ENCODE data around the gene SLC38A10. TPM values are rescaled to one million over a fixed set of nuclear protein-coding genes. Genes with fewer than 3 reads are reported as not detected.

SLC38A10 gene
- polyA plus RNA-seq, 3 donors: 40.7 to 115 (median 80.2) TPM

DNA sequence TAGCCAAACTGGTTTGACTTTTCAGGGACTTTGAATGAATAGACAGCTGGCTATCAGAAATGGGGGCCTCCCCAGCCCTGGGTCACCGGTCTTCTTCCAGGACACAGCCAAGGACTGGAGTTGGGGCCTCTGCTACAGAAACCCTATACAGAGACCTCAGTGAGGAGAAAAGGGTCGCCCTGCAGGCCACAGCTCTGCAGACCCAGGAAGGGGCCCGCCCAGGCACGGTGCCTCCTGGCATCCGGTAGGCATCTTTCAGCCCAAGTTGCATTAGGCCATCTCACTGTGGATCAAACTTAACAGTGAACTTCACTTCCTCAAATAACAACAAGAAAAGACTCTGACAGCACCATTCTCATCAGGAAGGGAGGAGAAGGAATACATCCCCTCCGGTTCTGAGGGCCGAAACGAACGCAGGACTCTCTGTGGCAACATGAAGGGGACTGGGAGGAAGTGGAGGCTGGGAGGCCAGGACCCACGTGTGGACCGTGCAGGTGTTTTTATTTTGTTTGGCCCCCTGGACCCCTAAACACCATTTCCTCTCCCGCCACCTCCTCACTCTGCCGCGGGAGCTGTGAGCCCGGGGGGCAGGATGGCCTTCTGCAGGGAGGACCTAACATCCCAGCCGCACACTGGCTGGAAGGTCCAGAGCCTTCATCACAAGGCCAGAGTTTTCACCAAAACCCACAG lies 7.2 kb downstream of the SLC38A10 start:
- no peak overlapping the region for H3K27ac ChIP-seq (ENCODE audit: low read depth, low read length)
- 55 to 82% (median 63%) methylated on average over 16 of the region's 16 CpGs for WGBS, 3 donors

DNA sequence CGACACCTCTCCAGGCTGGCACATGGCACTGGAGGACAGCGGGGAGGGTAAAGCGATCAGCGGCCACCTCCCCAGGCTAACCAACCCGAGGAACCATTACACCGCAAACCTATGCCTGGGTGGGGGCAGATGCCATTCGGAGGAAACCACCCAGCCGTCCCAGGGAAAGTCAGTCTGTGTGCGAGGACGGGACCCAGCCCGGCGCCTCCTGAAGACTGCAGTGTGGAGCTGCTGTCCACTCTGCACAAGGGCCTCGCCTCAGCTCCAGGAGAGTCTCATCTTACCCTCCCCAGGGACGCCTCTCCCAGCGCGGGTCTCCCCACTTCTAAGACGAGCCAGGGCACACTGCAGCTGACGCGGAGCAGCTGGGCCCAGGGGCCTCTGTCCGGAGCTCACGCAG lies 8.0 kb downstream of the SLC38A10 start:
- 88% methylated on average over 21 of the region's 21 CpGs for WGBS, 3 donors
- no peak overlapping the region for H3K27ac ChIP-seq (ENCODE audit: low read depth, low read length)

DNA sequence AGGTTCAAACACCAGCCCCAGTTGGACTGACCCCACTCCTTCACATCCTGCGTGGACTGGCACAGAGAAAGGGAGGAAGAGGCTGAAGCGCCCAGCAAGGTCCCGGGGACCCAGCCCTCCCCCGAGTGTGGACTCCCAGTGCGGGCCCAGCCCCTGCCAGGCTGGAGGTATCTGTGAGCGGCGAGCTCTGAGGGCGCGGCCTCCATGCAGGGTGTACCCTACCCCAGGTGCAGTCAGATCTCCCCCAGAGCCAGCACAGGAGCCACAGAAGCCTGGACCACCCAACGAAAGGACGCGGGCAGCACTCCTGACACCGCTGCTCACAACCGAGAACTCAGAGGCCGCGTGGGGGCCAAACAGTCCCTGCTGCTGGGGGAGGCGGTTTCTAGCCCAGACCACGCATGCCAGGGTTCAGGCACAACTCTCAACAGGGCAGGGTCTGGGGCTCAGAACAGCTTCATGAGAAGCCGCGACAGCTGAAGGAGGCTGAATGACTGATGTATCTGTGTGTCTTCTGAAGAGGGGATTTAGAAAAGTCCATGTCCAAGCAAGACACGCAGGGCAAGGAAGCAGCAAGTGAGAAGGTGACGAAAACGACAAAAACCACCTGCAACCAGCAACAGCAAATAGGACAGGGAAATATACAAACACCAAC lies 8.5 kb downstream of the SLC38A10 start:
- WGBS, 3 donors: 82 to 92% (median 88%) methylated on average over 23 of the region's 23 CpGs

DNA sequence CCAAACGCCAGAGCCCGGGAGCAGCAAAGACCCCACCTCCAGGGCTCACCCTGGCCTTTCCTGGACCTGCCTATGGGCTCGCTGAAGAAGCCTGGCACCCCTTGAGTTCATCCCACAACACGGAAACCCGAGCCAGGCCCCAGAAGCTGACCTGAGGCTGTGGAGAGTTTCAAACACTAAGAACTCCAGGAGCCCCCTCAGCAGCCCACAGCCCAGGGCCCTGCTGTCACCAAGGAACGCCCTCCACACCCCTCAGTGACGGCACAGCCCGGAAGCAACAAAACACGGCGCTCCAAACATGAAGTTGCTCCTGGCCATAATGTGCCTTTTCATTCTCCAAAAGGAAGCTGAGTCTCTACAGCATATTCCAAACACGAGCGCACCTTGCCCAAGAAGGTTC lies 9.2 kb downstream of the SLC38A10 start:
- H3K27ac ChIP-seq (ENCODE audit: low read depth, low read length): no peak overlapping the region
- WGBS, 3 donors: 29 to 73% (median 39%) methylated on average over 12 of the region's 12 CpGs

More for the DNA sequence above, 8.5 kb downstream of the SLC38A10 start:
- no peak overlapping the region for H3K27ac ChIP-seq (ENCODE audit: low read depth, low read length)

DNA sequence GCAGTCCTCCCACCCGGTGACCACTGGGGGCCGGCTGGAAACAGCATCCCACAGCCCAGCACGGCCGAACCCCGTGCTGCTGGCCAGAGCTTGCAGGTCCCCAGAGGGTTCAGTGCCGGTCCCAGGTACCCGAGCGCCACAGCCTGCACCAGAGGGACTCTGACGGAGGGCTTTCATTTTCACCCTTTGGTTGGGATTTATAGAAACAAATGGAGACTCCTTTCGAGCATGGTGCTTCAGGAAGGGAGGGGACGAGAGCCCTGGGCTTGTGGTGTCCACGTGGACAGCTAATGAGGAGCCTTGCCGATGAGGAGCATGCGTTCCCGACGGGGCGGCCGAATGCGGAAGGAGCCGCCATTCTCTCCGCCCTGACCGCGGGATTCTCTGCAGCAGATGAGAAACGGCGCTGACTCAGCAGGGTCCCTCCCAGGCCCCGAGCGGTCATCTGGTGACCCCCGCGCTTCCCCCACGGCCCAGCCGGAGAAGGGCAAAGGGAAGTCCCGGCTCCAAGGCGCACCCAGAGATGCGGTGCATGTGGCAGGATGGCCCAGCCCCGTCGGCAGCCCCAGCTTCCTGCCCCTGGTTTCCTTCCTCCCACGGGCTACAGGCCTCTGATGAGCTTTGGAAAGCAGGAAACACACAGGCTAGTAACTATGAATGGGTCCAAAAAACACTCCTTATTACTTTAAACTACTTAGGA lies 9.8 kb downstream of the SLC38A10 start:
- H3K27ac ChIP-seq (ENCODE audit: low read depth, low read length): no peak overlapping the region
- WGBS, 3 donors: 8 to 56% (median 9%) methylated on average over 37 of the region's 37 CpGs

DNA sequence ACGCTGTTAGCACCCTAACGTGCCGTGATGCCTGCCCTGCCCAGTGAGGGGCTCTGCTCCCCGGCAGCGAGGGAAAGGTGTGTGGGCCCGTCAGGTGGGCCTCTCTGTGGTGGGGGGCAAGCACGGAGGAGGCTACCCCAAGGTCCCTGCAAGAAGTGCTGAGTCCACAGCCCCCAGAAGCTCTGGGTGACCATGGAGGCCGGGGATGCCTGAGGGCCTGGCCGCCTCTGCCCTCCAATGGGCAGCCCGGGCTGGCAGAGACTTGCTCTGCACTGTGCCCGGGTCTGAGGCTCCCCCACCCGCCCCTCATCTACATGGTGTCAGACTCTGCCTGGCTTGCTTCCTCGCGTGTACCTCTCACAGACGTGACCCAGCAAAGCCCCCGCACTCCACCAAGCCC lies 12.2 kb downstream of the SLC38A10 start:
- H3K27ac ChIP-seq (ENCODE audit: low read depth, low read length): no peak overlapping the region
- WGBS, 3 donors: 85 to 94% (median 90%) methylated on average over 16 of the region's 16 CpGs

DNA sequence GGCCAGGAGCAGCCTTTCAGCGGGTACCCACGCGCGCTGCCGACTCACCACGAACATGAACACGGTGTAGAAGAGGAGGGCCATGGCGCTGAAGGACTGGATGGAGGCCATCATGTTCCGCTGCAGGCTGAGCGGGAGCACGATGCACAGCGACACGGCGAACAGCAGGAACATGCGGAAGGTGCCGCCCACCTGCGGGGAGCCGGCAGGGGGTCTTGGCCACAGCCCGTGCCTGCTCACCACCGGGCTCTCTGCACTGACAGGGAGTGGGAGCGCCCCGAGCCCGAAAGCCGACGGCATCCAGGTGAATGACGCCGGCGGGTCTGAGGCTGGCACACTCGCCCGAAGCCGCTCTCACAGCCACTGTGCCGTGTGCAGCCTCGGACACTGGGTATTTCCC lies 13.0 kb downstream of the SLC38A10 start:
- no peak overlapping the region for H3K27ac ChIP-seq (ENCODE audit: low read depth, low read length)
- WGBS, 3 donors: 92 to 96% (median 95%) methylated on average over 32 to 33 of the region's 33 CpGs

DNA sequence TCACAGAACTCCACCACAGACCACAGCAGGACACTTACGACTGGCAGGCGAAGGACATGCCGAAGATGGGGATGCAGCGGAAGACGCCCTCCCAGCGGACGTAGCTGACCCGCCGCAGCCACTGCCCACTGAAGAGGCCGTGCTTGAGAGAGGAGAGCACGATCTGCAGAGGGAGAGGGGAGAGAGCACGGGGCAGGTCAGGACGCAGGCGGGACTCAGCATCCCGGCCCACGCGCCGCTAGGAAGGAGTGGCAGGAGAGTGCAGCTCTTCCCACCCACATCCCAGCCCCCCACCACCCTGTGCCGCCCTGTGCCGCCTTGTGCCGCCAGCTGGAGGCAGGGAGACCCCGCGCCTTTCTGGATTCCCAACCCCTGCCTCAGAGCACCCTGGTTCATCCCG lies 14.5 kb downstream of the SLC38A10 start:
- no peak overlapping the region for H3K27ac ChIP-seq (ENCODE audit: low read depth, low read length)
- WGBS, 3 donors: 94 to 95% (median 95%) methylated on average over 22 to 24 of the region's 24 CpGs

DNA sequence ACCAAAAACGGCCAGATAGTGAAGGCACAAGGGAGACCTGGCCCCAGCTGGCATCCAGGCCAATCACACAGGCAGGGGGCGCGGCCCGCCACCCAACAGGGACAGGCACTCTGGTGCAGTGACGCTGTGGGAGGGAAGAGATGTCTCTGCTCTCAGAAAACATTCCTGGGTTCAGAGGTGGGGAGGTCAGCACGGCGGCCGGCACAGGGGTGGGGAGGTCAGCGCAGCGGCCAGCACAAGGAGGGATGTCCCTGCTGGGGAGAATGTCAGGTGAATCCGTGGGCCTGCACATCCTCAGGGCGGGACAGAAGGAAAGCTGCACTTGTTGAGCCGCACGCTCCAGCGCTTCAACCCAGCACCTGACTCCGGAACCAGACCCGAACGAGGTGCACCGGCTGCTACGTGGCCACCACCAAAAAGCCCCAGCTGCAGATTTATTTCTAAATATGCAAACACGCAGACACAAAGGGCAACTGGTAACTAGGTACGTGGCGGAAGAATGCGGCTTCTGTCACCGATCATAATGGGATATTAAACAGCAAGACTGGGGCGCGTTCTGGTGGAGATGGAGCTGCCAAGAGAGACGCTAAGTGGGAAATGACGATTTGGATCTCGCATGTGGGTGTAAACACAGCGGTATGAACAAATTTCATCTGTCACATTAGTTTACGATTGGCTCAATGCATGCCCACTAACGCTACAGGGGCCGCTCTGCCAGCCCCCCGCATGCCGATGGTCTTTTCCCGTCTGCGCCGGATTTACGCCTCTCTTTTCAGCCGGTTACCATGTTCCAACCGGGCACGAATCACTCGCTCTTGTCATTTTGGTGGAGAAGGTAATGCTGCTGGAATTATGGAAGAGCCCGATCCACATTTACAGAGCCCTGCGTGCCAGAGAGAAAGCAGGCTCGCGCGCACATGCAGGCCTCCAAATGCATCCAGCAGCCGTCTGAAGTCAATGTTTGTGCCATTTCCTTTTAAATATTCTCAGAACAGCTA lies 15.5 kb downstream of the SLC38A10 start:
- WGBS, 3 donors: 92 to 96% (median 95%) methylated on average over 49 to 50 of the region's 50 CpGs
- H3K27ac ChIP-seq (ENCODE audit: low read depth, low read length): no peak overlapping the region

DNA sequence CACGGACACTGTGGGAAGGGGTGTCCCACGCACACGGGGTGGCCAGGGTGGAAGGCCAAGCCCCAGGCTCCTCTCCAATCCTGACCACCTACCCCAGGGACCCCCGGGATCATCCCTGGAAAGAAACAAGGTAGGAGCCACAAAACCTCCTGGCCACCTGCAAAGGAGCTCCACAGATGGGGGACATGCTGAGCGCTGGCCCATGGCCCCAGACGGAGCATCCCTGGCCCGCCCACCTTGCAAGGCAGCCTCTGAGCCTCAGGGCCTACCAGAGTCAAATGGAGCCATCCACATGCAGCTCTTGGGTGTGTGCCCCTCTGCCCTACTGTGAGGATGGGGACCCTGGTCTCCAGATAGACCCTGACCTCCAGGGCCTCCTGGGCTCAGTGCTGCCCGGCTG lies 16.3 kb downstream of the SLC38A10 start:
- no peak overlapping the region for H3K27ac ChIP-seq (ENCODE audit: low read depth, low read length)
- 92 to 98% (median 93%) methylated on average over 8 of the region's 8 CpGs for WGBS, 3 donors

DNA sequence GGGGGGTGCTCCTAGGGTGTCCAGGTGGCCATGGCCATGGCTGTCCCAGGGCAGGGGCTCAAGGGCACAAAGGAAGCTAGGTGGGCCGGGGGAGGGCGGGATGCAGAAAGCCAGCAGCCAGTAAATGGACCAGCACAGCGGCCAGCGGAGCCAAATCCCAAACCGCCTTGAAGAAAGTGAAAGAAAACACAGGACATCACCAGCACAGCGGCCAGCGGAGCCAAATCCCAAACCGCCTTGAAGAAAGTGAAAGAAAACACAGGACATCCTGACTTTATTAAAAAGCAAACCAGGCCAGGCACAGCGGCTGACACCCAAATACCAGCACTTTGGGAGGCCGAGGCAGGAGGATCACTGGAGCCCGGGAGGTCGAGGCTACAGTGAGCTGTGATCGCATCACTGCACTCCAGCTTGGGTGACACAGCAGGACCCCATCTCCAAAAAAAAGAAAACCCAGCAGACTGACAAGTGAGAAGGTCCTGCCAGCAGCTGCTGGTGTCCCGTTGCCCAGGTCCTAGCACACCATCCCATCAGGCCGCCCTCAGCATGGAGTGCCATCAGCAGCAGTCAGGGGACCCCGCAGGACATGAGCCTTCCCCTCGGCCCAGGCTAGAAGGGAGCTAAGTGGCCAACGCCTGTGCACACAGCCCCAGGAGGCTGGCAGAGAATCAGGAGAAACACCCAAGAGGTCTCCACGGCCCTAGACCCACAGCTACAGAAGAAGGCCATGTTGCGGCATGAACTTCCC lies 17.0 kb downstream of the SLC38A10 start:
- H3K27ac ChIP-seq (ENCODE audit: low read depth, low read length): no peak overlapping the region
- 62 to 86% (median 69%) methylated on average over 20 of the region's 20 CpGs for WGBS, 3 donors

DNA sequence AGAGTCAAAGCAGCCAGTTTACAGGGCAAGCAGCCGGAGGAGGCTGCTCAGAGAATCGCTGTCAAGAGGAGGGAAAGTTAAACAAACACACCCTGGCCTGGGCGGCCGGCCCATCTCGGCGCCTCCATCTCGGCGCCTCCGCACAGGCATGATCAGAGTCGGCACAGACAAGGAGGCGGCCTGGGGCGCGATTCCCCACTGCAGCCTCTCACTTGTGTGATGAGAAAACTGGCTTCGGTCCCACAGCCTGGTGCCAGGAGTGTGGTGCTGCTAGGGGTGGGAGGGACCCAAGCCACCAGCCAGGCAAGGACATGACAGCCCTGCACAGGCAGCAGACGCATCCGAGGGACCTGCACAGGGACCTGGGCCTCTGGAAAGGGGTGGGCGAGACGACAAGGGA lies 17.7 kb downstream of the SLC38A10 start:
- 57 to 71% (median 61%) methylated on average over 18 of the region's 18 CpGs for WGBS, 3 donors
- H3K27ac ChIP-seq (ENCODE audit: low read depth, low read length): no peak overlapping the region

DNA sequence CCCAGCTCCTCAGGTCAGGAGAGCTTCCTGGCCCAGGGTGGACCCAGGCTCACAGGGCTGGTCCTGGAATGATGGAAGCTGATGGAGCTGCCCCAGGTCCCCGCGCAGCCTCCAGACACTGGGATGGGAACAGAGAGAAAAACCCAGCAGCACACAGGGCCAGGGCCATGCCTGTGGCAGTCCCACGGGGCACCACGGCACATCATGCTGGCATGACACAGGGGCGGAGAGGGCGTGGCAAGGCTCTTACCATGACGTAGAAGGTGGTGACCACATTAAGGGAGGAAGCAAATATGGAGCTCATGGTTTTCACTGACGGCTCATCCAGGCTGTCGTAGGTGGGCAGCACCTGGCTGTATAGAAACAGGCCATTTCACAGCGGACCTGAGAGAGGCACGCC lies 18.3 kb downstream of the SLC38A10 start:
- WGBS, 3 donors: 83 to 91% (median 85%) methylated on average over 11 of the region's 11 CpGs
- H3K27ac ChIP-seq (ENCODE audit: low read depth, low read length): no peak overlapping the region

DNA sequence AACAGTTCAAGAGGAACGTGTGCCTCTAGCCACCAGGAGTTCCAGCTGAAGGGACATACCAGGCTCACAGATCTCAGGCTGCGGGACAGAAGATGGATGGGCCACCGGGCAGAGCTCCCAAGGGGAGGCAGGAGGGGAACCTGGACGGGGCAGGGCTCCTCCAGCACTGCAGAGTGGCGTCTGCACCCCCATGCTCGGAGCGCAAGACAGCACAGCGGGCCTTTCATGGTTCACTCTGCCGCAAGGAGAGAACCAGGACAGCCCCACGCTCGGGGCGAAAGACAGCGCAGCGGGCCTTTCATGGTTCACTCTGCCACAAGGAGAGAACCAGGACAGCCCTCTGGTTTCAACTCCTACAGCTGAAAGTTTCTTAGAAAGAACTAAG lies 20.6 kb downstream of the SLC38A10 start:
- 95 to 97% (median 96%) methylated on average over 14 of the region's 14 CpGs for WGBS, 3 donors

DNA sequence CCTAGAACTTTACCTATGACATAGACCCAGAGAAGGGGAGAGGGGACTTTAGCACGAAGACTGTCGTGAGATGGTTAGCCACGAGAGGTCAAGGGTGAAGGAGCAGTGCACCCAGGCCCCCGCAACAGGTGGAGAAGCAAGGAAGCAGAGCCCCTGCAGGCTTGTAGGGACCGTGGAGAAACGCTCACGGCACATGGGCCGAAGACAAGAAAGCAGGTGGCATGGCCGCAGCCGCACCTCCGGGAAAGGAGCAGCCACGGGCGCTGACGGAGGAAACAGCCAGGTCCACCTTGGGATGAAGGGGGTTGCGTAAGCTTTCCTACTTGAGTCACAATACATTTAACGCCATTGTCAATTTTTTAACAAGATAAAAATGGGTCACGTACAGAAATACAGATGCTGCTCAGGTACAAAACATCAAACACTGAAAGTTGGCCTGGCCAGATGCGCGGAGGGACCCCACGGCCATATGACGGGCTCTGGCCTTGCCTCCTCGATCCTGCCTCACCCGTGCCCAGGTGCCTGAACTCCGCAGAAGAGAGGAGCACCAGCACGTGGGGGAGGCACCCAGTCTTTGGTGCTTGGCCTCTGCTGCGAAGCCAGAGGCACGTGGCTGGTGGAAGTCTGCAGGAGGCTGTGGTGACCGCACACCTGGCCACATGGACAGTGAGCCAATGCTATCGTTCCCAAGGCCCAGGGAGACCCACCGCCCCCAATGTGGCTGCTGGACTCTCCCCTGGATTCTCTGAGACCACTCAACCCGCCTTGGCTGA lies 21.2 kb downstream of the SLC38A10 start:
- WGBS, 3 donors: 89 to 94% (median 90%) methylated on average over 31 of the region's 31 CpGs
- no peak overlapping the region for H3K27ac ChIP-seq (ENCODE audit: low read depth, low read length)

More for the DNA sequence above, 20.6 kb downstream of the SLC38A10 start:
- no peak overlapping the region for H3K27ac ChIP-seq (ENCODE audit: low read depth, low read length)

DNA sequence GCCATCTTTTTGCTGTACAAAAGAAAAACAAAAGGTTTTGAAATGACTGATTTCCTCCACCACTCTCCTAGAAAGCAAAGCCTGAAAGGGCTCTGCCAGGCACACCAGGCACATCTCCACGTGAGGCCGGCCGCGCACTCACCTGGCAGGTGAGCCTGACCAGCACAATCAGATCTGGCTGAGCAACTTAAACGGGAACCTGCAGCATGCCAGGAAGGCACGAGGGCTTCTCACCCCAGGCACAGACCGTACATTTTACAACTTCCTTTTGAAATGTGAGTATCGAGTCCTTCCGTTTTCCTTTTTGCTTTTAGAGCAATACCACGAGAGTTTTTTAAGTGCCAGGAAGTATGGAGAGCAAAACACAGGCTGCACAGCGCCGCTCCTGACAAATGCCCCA lies 22.5 kb downstream of the SLC38A10 start:
- 60 to 69% (median 60%) methylated on average over 12 of the region's 12 CpGs for WGBS, 3 donors
- no peak overlapping the region for H3K27ac ChIP-seq (ENCODE audit: low read depth, low read length)

DNA sequence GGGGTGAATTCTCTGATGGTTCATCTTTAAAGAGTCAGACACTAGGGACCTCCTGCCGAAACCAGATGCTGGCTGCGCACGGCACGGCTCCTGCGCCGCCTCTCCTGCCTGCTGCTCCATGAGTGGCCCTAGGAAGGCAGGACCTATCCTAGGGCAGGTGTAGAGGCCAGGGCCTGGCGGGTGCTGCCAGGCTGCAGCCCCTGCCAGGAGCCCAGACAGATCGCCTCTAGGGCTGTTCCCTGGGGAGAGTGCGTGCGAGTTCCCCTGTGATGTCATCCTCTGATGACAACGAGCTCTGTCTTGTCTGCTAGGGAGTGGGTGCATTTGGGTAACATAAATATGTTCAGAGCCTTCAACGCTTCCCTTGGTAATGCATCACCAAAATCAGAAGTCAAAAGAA lies 23.9 kb downstream of the SLC38A10 start:
- WGBS, 3 donors: 88 to 96% (median 90%) methylated on average over 12 of the region's 12 CpGs

More for the DNA sequence above, 23.9 kb downstream of the SLC38A10 start:
- H3K27ac ChIP-seq (ENCODE audit: low read depth, low read length): no peak overlapping the region
